HG03354 (cell line): ENCODE data around the gene FOXJ1.

Experiments
- ATAC-seq: cut with Tn5 transposase; IDR thresholded peaks from one replicate; pipeline ENCODE4 v1.9.1; 2021; ENCODE audit warnings: mild to moderate bottlenecking; ENCODE audit not compliant: unreplicated experiment, poor library complexity, severe bottlenecking

FOXJ1 gene

DNA sequence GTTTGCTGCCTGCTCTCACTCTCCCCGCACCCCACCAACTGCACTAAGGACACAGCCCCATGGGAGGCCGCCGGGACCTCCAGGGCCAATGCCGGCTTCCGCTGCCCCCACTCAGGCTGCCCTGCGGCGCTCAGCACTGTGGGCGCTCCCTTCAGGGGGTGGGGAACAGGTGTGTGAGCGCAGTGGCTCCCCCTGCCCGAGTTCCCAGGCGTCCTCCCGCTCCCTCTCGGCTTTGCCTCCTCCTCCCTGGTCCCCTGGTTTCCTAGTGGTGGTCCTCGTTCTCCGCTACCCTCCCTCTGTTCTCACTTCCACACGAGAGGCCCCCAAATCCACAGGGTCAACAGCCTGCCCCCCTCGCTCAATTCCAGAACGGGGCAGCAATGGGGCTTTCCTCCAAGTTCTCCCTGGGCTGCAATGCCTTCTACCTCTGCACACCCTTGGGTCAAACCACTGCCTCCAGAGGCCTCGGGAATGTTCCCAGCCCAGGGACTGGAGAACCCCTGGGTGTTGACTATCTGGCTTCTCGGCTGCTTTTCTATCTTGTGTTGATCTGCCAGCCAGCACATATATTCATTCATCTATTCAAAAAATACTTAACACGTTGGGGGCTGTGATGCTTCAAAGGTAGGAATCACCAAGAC is 9.9 kb downstream of the FOXJ1 start:
- no peak for ATAC-seq

DNA sequence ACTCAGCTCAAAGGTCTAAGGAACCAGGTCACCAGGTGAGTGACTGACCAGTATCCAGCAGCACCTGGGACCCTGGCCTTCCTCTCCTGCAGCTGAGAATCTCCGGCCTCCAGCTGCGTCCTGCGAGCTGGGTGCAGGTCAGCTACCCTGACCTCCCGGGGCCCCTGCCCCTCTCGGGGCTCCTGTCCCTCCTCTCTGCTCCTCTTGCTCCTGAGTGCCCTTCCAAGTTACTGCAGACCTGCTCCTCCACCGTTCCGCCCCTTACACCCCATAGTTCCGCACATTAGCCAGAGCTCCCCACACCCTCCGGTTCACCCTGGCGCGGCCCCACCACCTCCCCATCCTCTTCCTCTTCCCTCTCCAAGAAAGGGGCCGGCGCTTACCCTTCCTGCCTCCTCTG is 10.6 kb downstream of the FOXJ1 start:
- ATAC-seq, result no peak

- ATAC-seq, result no peak
Measured at GRCh38 chr17:76125922-76126321, 15.1 kb downstream of the FOXJ1 start.

DNA sequence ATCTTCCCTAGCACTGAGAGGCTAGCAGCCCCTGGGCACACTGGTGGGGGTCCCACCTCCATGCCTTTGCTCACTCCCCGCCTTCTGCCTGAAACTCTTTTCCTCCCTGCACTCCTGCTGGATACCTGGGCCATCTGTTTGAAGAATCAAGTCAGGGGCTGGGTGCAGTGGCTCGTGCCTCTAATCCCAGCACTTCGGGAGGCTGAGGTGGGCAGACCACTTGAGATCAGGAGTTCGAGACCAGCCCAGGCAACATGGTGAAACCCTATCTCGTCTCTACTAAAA is 15.7 kb downstream of the FOXJ1 start:
- ATAC-seq, result no peak

- no peak for ATAC-seq
Measured at GRCh38 chr17:76124582-76125390, 16.3 kb downstream of the FOXJ1 start.

DNA sequence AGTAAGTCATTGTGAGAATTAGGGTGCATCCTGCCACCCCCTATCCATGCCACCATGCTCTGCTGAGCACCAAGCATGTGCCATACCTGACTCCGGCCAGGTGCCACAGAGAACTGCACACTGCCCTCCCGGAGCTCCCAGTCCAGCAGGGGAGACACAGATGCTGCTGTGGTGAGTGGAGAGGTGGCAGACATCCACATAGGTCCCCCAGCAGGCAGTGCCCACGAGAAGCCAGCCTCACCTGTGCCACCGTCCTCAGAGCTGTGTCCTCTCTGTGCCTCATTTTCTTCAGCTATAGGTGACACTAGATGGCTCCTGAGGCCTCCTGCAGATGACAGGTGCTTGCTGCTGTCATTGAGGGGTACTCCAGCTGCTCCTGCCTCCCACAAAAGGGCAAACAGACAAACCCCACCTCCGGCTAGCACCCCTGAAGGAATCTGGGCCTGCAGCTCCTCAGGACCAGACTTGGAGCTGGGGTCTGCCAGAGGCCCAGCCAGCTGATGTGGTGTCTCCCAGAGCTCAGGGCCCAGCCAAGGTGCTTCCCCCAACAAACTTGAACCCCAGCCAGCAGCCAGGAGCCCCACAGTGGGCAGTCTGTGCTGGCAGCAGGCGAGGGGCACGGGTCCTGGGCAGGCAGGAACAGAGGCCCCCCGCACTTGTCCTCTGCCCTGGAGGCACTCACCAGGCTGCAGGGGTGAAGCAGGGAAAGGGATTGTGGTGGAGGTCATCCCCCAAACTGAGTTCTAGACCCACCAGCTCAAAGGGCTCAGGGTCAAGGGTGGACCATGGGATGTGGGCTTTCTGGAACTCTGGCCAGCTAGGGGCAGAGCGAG is 17.1 kb downstream of the FOXJ1 start:
- ATAC-seq, result no peak

DNA sequence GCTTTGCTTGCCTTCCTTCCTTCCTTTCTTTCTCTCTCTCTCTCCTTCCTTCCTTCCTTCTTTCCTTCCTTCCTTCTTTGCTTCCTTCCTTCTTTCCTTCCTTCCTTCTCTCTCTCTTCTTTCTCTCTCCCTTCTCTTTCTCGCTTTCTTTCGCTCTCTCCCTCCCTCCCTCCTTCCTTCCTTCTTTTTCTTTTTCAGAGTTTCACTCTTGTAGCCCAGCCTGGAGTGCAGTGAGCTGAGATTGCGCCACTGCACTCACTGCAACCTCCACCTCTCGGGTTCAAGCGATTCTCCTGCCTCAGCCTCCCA is 17.9 kb downstream of the FOXJ1 start:
- no peak for ATAC-seq

GRCh38 chr17:76122431-76123190 is 18.4 kb downstream of the FOXJ1 start:
- ATAC-seq, result no peak

GRCh38 chr17:76121932-76122430 is 19.1 kb downstream of the FOXJ1 start:
- peak; percentile 16 for ATAC-seq

DNA sequence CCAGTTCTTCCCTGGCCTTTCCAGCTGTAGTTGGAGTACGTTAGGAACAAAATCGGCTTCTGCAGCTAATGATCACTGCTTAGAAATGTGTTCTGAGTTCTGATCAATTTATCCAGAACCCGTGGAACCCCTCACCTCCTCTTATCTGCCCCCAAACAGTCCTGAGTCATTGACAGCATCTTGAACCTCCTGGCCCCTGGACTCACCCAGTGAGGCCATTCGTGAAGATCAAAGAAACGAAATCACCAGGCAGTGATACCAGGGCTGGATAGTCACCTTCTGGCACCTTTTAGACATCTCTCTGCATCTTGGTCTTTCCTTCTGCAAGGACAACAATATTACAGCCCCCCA is 20.4 kb downstream of the FOXJ1 start:
- ATAC-seq, result no peak

GRCh38 chr17:76119409-76120371 is 21.4 kb downstream of the FOXJ1 start:
- ATAC-seq, result no peak

- ATAC-seq, result no peak
Measured at GRCh38 chr17:76115138-76115754, 25.8 kb downstream of the FOXJ1 start.

GRCh38 chr17:76111956-76112355 is 29.1 kb downstream of the FOXJ1 start:
- ATAC-seq, result no peak

GRCh38 chr17:76107509-76107908 is 33.5 kb downstream of the FOXJ1 start:
- ATAC-seq, result no peak

GRCh38 chr17:76106703-76107102 is 34.3 kb downstream of the FOXJ1 start:
- ATAC-seq, result no peak

DNA sequence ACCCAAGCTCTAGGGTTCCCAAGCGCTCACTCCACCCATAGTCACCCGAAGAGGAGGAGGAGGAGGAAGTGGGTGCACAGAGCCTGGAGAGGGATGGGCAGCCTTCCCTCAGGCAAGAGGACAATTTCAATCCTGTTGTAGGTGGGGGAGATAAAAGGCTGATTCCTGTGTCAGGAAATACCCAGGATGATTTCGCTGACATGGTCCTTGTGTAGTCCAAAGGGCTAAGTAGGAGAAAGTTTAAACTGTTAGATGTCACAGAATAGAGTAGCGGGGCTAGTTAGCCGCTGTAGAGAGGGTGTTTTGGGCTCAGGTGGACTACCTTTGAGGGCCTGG is 36.2 kb downstream of the FOXJ1 start:
- ATAC-seq, result no peak

GRCh38 chr17:76104140-76104895 is 36.7 kb downstream of the FOXJ1 start:
- ATAC-seq, result no peak
